Measurements from ENCODE around the gene SLC9A2.

The SLC9A2 gene

DNA sequence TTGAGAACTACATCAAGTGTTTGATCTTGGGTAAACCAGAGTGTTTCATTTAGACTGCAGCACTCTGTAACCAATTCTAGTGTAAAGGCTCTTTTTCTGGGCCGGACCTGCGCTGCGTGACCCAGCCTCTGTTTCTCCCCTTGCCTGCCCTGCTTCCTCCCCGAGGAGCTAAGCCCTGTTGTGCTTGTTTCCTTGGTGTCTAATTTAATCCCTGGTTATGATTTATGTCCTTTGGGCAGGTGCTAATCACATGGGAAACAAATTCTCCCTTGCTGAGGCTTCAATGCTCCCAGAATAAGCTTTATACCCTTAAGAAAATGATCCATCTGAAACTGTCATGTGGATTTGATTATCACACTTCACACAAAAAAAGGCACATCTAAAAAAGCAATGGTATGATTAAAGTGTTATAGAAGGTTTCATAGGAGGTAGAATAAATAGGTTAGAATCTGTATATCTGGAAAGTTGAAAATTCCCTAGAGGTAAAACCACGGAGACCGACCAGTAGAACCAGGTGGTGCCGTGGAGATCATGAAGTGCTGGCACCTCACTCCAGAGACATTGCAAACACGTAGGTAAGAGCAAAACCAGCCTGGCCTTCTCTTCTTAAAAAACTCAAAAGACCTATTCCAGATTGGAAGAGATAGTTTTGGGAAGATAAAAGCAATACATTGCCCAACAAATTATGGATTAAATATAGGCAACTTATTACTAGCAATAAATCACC, 31.0 kb upstream of the SLC9A2 start:
- TF ChIP-seq, protein P1, sequence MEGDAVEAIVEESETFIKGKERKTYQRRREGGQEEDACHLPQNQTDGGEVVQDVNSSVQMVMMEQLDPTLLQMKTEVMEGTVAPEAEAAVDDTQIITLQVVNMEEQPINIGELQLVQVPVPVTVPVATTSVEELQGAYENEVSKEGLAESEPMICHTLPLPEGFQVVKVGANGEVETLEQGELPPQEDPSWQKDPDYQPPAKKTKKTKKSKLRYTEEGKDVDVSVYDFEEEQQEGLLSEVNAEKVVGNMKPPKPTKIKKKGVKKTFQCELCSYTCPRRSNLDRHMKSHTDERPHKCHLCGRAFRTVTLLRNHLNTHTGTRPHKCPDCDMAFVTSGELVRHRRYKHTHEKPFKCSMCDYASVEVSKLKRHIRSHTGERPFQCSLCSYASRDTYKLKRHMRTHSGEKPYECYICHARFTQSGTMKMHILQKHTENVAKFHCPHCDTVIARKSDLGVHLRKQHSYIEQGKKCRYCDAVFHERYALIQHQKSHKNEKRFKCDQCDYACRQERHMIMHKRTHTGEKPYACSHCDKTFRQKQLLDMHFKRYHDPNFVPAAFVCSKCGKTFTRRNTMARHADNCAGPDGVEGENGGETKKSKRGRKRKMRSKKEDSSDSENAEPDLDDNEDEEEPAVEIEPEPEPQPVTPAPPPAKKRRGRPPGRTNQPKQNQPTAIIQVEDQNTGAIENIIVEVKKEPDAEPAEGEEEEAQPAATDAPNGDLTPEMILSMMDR (IDR thresholded peaks at IDR 0.05; ENCODE audit: low read depth, low read length): no peak
- no peak overlapping the region for H3K4me3 ChIP-seq (ENCODE audit: low read depth, low read length)

GRCh38 chr2:102589444-102589843, 29.9 kb upstream of the SLC9A2 start:
- H3K4me3 ChIP-seq (ENCODE audit: low read depth, low read length): no peak overlapping the region
- TF ChIP-seq, protein P1 (IDR thresholded peaks at IDR 0.05; ENCODE audit: low read depth, low read length): no peak

- no peak overlapping the region for H3K4me3 ChIP-seq (ENCODE audit: low read depth, low read length)
- TF ChIP-seq, protein P1 (IDR thresholded peaks at IDR 0.05; ENCODE audit: low read depth, low read length): no peak
These were observed 27.8 kb upstream of the SLC9A2 start for GRCh38 chr2:102591491-102592045.

- TF ChIP-seq, protein P1 (IDR thresholded peaks at IDR 0.05; ENCODE audit: low read depth, low read length): no peak; the same call in 1 of the 2 replicates
- H3K4me3 ChIP-seq (ENCODE audit: low read depth, low read length): no peak overlapping the region
These were observed 26.8 kb upstream of the SLC9A2 start for GRCh38 chr2:102592601-102593000.

- H3K4me3 ChIP-seq (ENCODE audit: low read depth, low read length): no peak overlapping the region
- TF ChIP-seq, protein P1 (IDR thresholded peaks at IDR 0.05; ENCODE audit: low read depth, low read length): no peak
These were observed 25.8 kb upstream of the SLC9A2 start for GRCh38 chr2:102593516-102593915.

DNA sequence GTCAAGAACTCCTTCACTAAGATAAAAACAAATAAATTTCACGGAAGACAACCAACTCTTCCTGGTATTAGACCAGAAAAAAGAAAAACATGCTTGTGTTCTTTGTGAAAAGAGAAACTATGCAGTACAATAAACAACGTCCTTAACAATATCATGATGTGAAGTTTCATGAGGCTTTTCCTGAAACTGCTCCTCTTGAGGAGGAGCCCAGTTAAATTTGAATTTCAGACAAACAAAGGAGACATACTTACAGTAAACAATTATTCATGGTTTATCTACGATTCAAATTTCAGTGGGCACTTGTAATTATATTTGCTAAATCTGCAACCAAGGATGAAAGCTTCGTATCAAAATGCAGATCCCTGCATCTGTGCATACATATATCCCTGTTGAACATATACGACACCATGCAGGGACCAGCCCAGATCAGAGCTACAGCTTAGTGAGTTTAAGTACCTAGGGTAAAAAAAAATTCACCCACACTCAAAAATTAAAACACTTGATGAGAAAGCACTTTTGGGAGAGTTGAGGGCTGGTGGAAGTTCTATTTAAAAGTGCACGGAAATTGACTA, 24.8 kb upstream of the SLC9A2 start:
- TF ChIP-seq, protein P1 (IDR thresholded peaks at IDR 0.05; ENCODE audit: low read depth, low read length): no peak
- H3K4me3 ChIP-seq (ENCODE audit: low read depth, low read length): no peak overlapping the region

DNA sequence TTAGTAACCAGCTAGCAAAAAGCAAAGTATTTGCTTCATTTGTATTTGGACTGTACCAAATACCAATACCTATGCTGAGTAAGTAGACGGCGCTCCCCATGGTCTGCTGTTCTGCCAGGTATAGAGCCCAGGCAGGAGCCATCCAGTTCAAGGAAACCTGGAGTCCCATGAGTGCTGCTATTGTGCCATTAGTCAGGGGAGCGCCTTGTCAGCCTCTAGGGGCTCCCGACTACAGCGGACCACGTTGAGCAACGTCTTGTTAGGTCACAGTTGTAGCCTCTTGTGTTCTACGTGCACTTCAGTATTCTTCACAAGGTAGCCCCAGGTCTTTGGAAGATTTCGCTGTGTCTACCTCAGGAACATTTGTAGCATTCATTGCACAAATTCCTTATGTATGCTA, 21.6 kb upstream of the SLC9A2 start:
- no peak overlapping the region for H3K4me3 ChIP-seq (ENCODE audit: low read depth, low read length)
- TF ChIP-seq, protein P1 (IDR thresholded peaks at IDR 0.05; ENCODE audit: low read depth, low read length): no peak
